ENCODE results near the gene MAGI1. TPM values are rescaled to one million over a fixed set of nuclear protein-coding genes. Genes with fewer than 3 reads are reported as not detected.

The MAGI1 gene
- total RNA-seq, 4 donors from 2014 or later, result 49.5 to 72.1 (median 67.6) TPM

GRCh38 chr3:65749066-65749465 is 289.7 kb downstream of the MAGI1 start:
- DNase-seq, result no peak
- TF ChIP-seq POLR2A (IDR thresholded peaks at IDR 0.05) (no peak), CTCF (IDR thresholded peaks at IDR 0.05) (no peak)
- Histone ChIP-seq H3K27ac (no peak overlapping the region), H3K4me3 (no peak overlapping the region), H3K36me3 (no peaks in the 10 kb centered on the region), H3K9me3 (no peaks in the 10 kb centered on the region), H3K27me3 (no peaks in the 10 kb centered on the region), H3K4me1 (no peaks in the 10 kb centered on the region)

GRCh38 chr3:65748326-65748725 is 290.4 kb downstream of the MAGI1 start:
- no peaks in the 10 kb centered on the region for H3K36me3 ChIP-seq
- no peak overlapping the region for H3K27ac ChIP-seq
- TF ChIP-seq POLR2A (IDR thresholded peaks at IDR 0.05) (no peak), CTCF (IDR thresholded peaks at IDR 0.05) (no peak)
- no peaks in the 10 kb centered on the region for H3K9me3 ChIP-seq
- no peaks in the 10 kb centered on the region for H3K4me1 ChIP-seq
- H3K4me3 ChIP-seq, result no peak overlapping the region
- H3K27me3 ChIP-seq, result no peaks in the 10 kb centered on the region
- no peak for DNase-seq

DNA sequence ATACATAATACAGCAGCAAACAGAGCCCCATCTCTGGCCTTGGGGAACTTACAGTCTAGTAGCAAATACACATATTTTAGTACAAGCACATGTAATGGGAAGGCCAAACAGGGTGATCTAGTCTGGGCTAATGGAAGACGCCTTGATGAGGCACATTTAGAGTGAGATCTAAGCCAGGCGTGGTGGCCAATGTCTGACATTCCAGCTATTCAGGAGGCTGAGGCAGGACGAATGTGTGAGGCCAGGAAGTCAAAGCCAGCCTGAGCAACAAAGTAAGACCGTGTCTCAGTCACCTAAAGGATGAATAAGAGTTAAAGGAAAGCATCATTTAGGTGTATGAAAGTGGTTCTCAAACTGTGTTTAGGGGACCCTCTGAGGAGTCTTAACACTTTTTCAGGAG is 291.9 kb downstream of the MAGI1 start:
- no peaks in the 10 kb centered on the region for H3K36me3 ChIP-seq
- DNase-seq, result no peak
- H3K27me3 ChIP-seq, result no peaks in the 10 kb centered on the region

DNA sequence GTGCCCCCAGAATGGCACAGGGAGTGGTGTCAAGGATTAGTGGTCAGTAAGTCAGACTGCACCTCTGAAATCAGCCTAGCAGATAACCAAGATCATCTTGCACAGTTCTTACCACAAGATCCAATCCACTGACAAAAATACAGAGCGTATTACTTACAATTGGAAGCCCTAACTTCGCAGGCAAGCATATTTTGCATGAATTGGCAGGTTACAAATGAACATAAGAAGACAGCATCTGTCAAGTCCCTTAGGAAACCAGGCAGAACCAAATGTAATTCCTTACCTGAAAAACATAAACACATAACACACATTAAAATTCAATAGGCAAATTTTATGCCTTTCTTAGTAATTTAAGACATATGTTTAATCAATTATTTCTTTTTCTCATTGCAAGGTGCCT is 293.4 kb downstream of the MAGI1 start:
- H3K4me3 ChIP-seq, result no peak overlapping the region
- DNase-seq, result no peak
- TF ChIP-seq CTCF (IDR thresholded peaks at IDR 0.05), result no peak
- TF ChIP-seq POLR2A (IDR thresholded peaks at IDR 0.05), result no peak
- H3K36me3 ChIP-seq, result no peaks in the 10 kb centered on the region
- no peaks in the 10 kb centered on the region for H3K4me1 ChIP-seq
- H3K27me3 ChIP-seq, result no peaks in the 10 kb centered on the region
- no peak overlapping the region for H3K27ac ChIP-seq
- no peaks in the 10 kb centered on the region for H3K9me3 ChIP-seq

More for the DNA sequence above, 291.9 kb downstream of the MAGI1 start:
- H3K4me3 ChIP-seq, result no peak overlapping the region
- TF ChIP-seq CTCF (IDR thresholded peaks at IDR 0.05), result no peak
- no peak for TF ChIP-seq POLR2A (IDR thresholded peaks at IDR 0.05)
- no peak overlapping the region for H3K27ac ChIP-seq
- no peaks in the 10 kb centered on the region for H3K9me3 ChIP-seq
- no peaks in the 10 kb centered on the region for H3K4me1 ChIP-seq

DNA sequence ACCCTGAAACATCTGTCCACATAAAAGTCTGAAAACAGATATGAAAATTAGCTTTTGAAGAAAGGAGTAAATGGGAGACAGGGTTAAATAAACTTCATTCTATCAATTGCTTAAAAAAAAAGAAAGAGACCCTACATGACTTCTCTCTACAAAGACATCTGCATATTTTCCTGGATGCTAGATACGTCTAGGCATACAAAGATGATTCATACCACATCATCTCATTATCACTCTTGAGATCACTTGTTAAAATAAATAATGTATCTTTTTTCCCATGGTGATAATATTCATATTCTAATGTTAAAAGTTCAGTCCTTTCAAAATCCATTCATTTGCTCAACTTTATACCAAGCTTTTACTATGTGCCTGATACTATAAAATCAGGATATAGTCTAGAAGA is 295.8 kb downstream of the MAGI1 start:
- H3K4me3 ChIP-seq, result no peak overlapping the region
- H3K9me3 ChIP-seq, result no peaks in the 10 kb centered on the region
- H3K36me3 ChIP-seq, result no peaks in the 10 kb centered on the region
- no peak overlapping the region for H3K27ac ChIP-seq
- H3K27me3 ChIP-seq, result no peaks in the 10 kb centered on the region
- no peak for TF ChIP-seq POLR2A (IDR thresholded peaks at IDR 0.05)
- no peak for TF ChIP-seq CTCF (IDR thresholded peaks at IDR 0.05)
- no peaks in the 10 kb centered on the region for H3K4me1 ChIP-seq
- no peak for DNase-seq

DNA sequence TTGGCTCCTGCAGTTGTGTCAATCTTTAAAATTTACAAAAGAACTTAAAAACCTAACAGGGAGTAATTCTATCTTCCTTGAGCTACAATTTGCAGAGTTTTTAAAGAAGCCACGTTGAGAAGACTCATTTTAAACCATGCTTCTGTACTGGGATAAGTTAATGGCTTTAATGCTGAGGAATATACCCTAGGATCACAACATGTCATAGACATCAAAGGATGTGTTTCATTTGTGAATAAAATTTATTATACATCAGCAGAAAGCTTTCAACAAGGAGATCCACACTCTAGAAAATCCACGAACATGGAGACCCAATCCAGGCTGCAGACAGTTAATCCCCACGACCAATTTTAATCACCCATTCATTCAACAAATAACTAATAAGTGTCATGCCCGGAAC is 297.2 kb downstream of the MAGI1 start:
- H3K36me3 ChIP-seq, result no peaks in the 10 kb centered on the region
- no peak overlapping the region for H3K27ac ChIP-seq
- no peaks in the 10 kb centered on the region for H3K9me3 ChIP-seq
- no peak for TF ChIP-seq CTCF (IDR thresholded peaks at IDR 0.05)
- no peak for TF ChIP-seq POLR2A (IDR thresholded peaks at IDR 0.05)
- no peaks in the 10 kb centered on the region for H3K27me3 ChIP-seq
- H3K4me3 ChIP-seq, result no peak overlapping the region
- no peaks in the 10 kb centered on the region for H3K4me1 ChIP-seq
- DNase-seq, result no peak
